ENCODE data around the gene DNM3. TPM values are rescaled to one million over a fixed set of nuclear protein-coding genes. Genes with fewer than 3 reads are reported as not detected.
A peak's percentile ranks its signal among the peaks of the same experiment; 100 is the strongest.

The DNM3 gene
- total RNA-seq, 4 donors from 2014 or later = 2.7 to 4.5 (median 4.0) TPM

- DNase-seq (ENCODE audit: low spot score in 2 of 2) = no peak
- no peak overlapping the region for H3K4me3 ChIP-seq (ENCODE audit: low read depth, poor library complexity, severe bottlenecking)
- TF ChIP-seq POLR2A (IDR thresholded peaks at IDR 0.05) (no peak), CTCF (IDR thresholded peaks at IDR 0.05) (no peak)
- 89 to 97% methylated on average over 2 of the region's 2 CpGs for WGBS, 2 donors
- intact Hi-C loops (cut with DNase I; ENCODE audit: low total_unique reads) = no loop called here
Measured at GRCh38 chr1:171834821-171835220, 6.5 kb upstream of the DNM3 start.

GRCh38 chr1:171835891-171836290 lies 5.4 kb upstream of the DNM3 start:
- intact Hi-C loops (cut with DNase I; ENCODE audit: low total_unique reads) = no loop called here
- TF ChIP-seq POLR2A (IDR thresholded peaks at IDR 0.05) (no peak), CTCF (IDR thresholded peaks at IDR 0.05) (no peak)
- no peak for DNase-seq (ENCODE audit: low spot score in 2 of 2)
- H3K4me3 ChIP-seq (ENCODE audit: low read depth, poor library complexity, severe bottlenecking) = no peak overlapping the region

GRCh38 chr1:171841931-171842761 lies 848 bp downstream of the DNM3 start:
- TF ChIP-seq CTCF (IDR thresholded peaks at IDR 0.05) = no peak
- DNase-seq (ENCODE audit: low spot score in 2 of 2) = peak in 1 of 2 donors; percentile 84
- peak overlapping the region; percentile 49 for H3K4me3 ChIP-seq (ENCODE audit: low read depth, poor library complexity, severe bottlenecking)
- WGBS, 2 donors = 1 to 2% methylated on average over 31 to 38 of the region's 40 CpGs
- intact Hi-C loops (cut with DNase I; ENCODE audit: low total_unique reads) = no loop called here

GRCh38 chr1:171844381-171844780 lies 3.1 kb downstream of the DNM3 start:
- no peak overlapping the region for H3K4me3 ChIP-seq (ENCODE audit: low read depth, poor library complexity, severe bottlenecking)
- intact Hi-C loops (cut with DNase I; ENCODE audit: low total_unique reads) = no loop called here
- 87 to 88% methylated on average over 2 of the region's 2 CpGs for WGBS, 2 donors
- no peak for DNase-seq (ENCODE audit: low spot score in 2 of 2)
- TF ChIP-seq POLR2A (IDR thresholded peaks at IDR 0.05) = no peak
- no peak for TF ChIP-seq CTCF (IDR thresholded peaks at IDR 0.05)

GRCh38 chr1:171845998-171846397 lies 4.7 kb downstream of the DNM3 start:
- intact Hi-C loops (cut with DNase I; ENCODE audit: low total_unique reads) = no loop called here
- no peak overlapping the region for H3K4me3 ChIP-seq (ENCODE audit: low read depth, poor library complexity, severe bottlenecking)
- no peak for DNase-seq (ENCODE audit: low spot score in 2 of 2)
- TF ChIP-seq POLR2A (IDR thresholded peaks at IDR 0.05) (no peak), CTCF (IDR thresholded peaks at IDR 0.05) (no peak)

Measured in lower leg skin (tissue), 4 donors.